Endodermal cell (in vitro differentiated cells): ENCODE measurements around the gene BRI3. TPM values are rescaled to one million over a fixed set of nuclear protein-coding genes. Genes with fewer than 3 reads are reported as not detected.
"Not testable (repeated sequence)": the region's sequence is repeated elsewhere in the genome, so short reads cannot be mapped to it uniquely, and the experiment has no call there.

Experiments
- DNase-seq: peaks from one replicate; pipeline ENCODE4 v3.0.0-alpha.2; 2017
- H3K27ac ChIP-seq: 2 replicates; pipeline ENCODE4 v1.5.1; 2013; ENCODE audit warnings: mild to moderate bottlenecking, low read depth, low read length, moderate library complexity
- H3K27me3 ChIP-seq: 2 replicates; pipeline ENCODE4 v1.6.1; 2013; ENCODE audit warnings: mild to moderate bottlenecking, low read length, moderate library complexity; ENCODE audit not compliant: insufficient read depth, control insufficient read depth, poor library complexity, severe bottlenecking
- H3K36me3 ChIP-seq: 2 replicates; pipeline ENCODE4 v1.7.0; 2013; ENCODE audit warnings: mild to moderate bottlenecking, low read length, moderate library complexity; ENCODE audit not compliant: control insufficient read depth, insufficient read depth
- H3K4me1 ChIP-seq: one replicate; pipeline ENCODE4 v1.7.0; 2013; ENCODE audit warnings: low read length; ENCODE audit not compliant: control insufficient read depth, insufficient read depth
- H3K4me3 ChIP-seq: 2 replicates; pipeline ENCODE4 v1.5.1; 2013; ENCODE audit warnings: mild to moderate bottlenecking, low read length, moderate library complexity
- H3K9ac ChIP-seq: 2 replicates; pipeline ENCODE4 v1.6.1; 2013; ENCODE audit warnings: mild to moderate bottlenecking, low read length, moderate library complexity; ENCODE audit not compliant: poor library complexity, severe bottlenecking; ENCODE audit errors: extremely low read depth
- H3K9me3 ChIP-seq: 2 replicates; pipeline ENCODE4 v1.6.1; 2013; ENCODE audit warnings: mild to moderate bottlenecking, low read length, moderate library complexity; ENCODE audit not compliant: control insufficient read depth
- H3K27ac Mint-ChIP-seq: 2 replicates; pipeline ENCODE4 v1.8.0; 2020; ENCODE audit warnings: mixed read lengths
- H3K27me3 Mint-ChIP-seq: 2 replicates; pipeline ENCODE4 v1.8.0; 2021; ENCODE audit warnings: mild to moderate bottlenecking, mixed read lengths; ENCODE audit not compliant: insufficient read depth
- H3K36me3 Mint-ChIP-seq: 2 replicates; pipeline ENCODE4 v1.8.0; 2020; ENCODE audit warnings: low read depth, mixed read lengths
- H3K4me1 Mint-ChIP-seq: 2 replicates; pipeline ENCODE4 v1.8.0; 2020; ENCODE audit warnings: mixed read lengths
- H3K4me3 Mint-ChIP-seq: 2 replicates; pipeline ENCODE4 v1.8.0; 2020; ENCODE audit warnings: mild to moderate bottlenecking, moderate library complexity, mixed read lengths
- H3K9me3 Mint-ChIP-seq: 2 replicates; pipeline ENCODE4 v1.8.0; 2020; ENCODE audit warnings: mild to moderate bottlenecking, mixed read lengths
- CTCF ChIP-seq: fragments of 200-600 bp; sonication (generic); conservative IDR thresholded peaks from 2 replicates; pipeline ENCODE4 v1.5.0; 2021; ENCODE audit warnings: antibody characterized with exemption, mild to moderate bottlenecking
- WGBS, 2 experiments: methylation state at CpG; one replicate each; pipeline versions ENCODE4 v1.1.5 to v1.1.7; 2013; ENCODE audit warnings: missing lambda C conversion rate in 2 of 2, mixed read lengths in 1 of 2; ENCODE audit not compliant: insufficient coverage in 1 of 2, insufficient read length in 1 of 2; 5-methylcytosine and 5-hydroxymethylcytosine counted together
- total RNA-seq, 2 donors: library from RNA; stranded (reverse); fragmentation: NEBNext Ultra II Directional in 1 of 2; extraction: Animal tissue kit (Norgen Biotek cat#: 25700) in 1 of 2; gene quantifications; 2 replicates in 1 of 2; 3 replicates in 1 of 2; pipeline ENCODE4 v1.2.1, GENCODE V29; 2021

Gene BRI3
- total RNA-seq, 2 donors from 2014 or later: 130 to 152 TPM

- Mint-ChIP-seq H3K4me1 (no peaks in the 10 kb centered on the region), H3K36me3 (peaks cover 60% of the 10 kb centered on the region), H3K27ac (no peak overlapping the region), H3K4me3 (no peak overlapping the region), H3K27me3 (no peaks in the 10 kb centered on the region), H3K9me3 (peaks cover 22% of the 10 kb centered on the region)
- Histone ChIP-seq H3K27ac (no peak overlapping the region), H3K4me1 (no peaks in the 10 kb centered on the region), H3K4me3 (no peak overlapping the region), H3K36me3 (peaks cover 34% of the 10 kb centered on the region), H3K27me3 (no peaks in the 10 kb centered on the region), H3K9me3 (peaks cover 13% of the 10 kb centered on the region), H3K9ac (no peak overlapping the region)
- 86 to 93% methylated on average over 5 to 10 of the region's 13 CpGs for WGBS, 2 experiments
- no peak for TF ChIP-seq CTCF
- no peak for DNase-seq
These were observed 34.0 kb downstream of the BRI3 start for GRCh38 chr7:98315318-98315993.

- 93% methylated on average over 4 of the region's 4 CpGs; no CpG with 5 or more reads in 1 of the 2 experiments for WGBS, 2 experiments
- not testable (repeated sequence) for H3K4me3 ChIP-seq, H3K9ac ChIP-seq, DNase-seq, H3K27me3 Mint-ChIP-seq, H3K4me3 Mint-ChIP-seq, H3K27ac ChIP-seq, H3K27ac Mint-ChIP-seq, H3K27me3 ChIP-seq, H3K4me1 Mint-ChIP-seq, H3K4me1 ChIP-seq
- Histone ChIP-seq H3K9me3 (peaks cover 13% of the 10 kb centered on the region), H3K36me3 (peaks cover 31% of the 10 kb centered on the region)
- peaks cover 56% of the 10 kb centered on the region for H3K36me3 Mint-ChIP-seq
- H3K9me3 Mint-ChIP-seq: peaks cover 22% of the 10 kb centered on the region
These were observed 34.6 kb downstream of the BRI3 start for GRCh38 chr7:98315994-98316527.

GRCh38 chr7:98317366-98318040 is 36.0 kb downstream of the BRI3 start:
- WGBS, 2 experiments: 93 to 97% methylated on average over 10 to 14 of the region's 14 CpGs
- H3K27ac Mint-ChIP-seq: no peak overlapping the region
- Histone ChIP-seq H3K4me1 (peaks cover 1% of the 10 kb centered on the region), H3K4me3 (no peak overlapping the region), H3K27ac (no peak overlapping the region), H3K9me3 (peaks cover 13% of the 10 kb centered on the region), H3K9ac (no peak overlapping the region), H3K36me3 (peaks cover 31% of the 10 kb centered on the region), H3K27me3 (no peaks in the 10 kb centered on the region)
- DNase-seq: no peak
- H3K9me3 Mint-ChIP-seq: peaks cover 22% of the 10 kb centered on the region
- no peak overlapping the region for H3K4me3 Mint-ChIP-seq
- peaks cover 5% of the 10 kb centered on the region for H3K4me1 Mint-ChIP-seq
- H3K27me3 Mint-ChIP-seq: no peaks in the 10 kb centered on the region
- no peak for TF ChIP-seq CTCF
- peaks cover 46% of the 10 kb centered on the region for H3K36me3 Mint-ChIP-seq
